ENCODE data around the gene PAK3. TPM values are rescaled to one million over a fixed set of nuclear protein-coding genes. Genes with fewer than 3 reads are reported as not detected.

Gene PAK3
- total and polyA plus RNA-seq, 2 experiments from 2014 or later: 2.4 to 2.9 TPM

DNA sequence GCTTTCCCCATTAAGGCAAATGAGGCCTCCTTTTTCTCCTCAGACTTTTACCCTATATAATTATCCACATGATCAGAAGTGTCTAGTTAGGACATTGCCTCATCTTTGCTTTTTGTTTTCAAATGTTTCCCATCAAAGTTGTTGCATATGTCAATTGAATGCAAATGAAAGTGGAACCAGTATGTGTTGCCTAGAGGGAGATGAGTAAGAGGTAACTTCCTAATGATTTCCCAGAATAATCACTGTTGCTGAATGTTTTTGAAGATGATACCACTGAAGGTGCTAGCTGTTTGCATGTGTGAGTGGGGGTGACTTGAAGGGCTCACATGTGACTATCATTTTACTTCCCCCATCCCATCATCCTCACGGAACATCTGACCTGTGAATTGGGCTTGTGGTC, 33.9 kb downstream of the PAK3 start:
- DNase-seq (ENCODE audit: low spot score): no peak

DNA sequence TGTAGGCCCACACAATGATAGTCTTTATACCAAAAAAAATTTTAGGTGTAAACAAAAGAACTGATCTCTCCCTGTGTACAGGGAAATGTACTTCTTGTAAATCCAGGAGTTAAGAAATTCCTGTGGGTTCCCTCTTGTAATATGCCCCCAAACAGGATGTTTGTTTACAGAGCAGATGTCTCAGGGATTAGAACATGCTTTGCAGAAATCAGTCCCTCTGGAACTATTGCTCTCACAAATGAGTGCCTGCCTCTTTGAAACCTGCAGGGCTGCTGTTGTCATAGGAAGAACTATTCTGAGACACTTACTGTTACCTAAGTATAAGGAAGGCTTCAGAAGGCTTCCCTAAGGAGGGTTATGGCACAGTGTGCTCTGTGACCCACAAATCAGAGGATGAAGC, 35.6 kb downstream of the PAK3 start:
- TF ChIP-seq EZH2phosphoT487 (IDR thresholded peaks at IDR 0.05; ENCODE audit: low read depth, severe bottlenecking, unreplicated experiment) (no peak), EZH2 (IDR thresholded peaks at IDR 0.05; ENCODE audit: borderline replicate concordance) (no peak)
- TF ChIP-seq, protein P1, sequence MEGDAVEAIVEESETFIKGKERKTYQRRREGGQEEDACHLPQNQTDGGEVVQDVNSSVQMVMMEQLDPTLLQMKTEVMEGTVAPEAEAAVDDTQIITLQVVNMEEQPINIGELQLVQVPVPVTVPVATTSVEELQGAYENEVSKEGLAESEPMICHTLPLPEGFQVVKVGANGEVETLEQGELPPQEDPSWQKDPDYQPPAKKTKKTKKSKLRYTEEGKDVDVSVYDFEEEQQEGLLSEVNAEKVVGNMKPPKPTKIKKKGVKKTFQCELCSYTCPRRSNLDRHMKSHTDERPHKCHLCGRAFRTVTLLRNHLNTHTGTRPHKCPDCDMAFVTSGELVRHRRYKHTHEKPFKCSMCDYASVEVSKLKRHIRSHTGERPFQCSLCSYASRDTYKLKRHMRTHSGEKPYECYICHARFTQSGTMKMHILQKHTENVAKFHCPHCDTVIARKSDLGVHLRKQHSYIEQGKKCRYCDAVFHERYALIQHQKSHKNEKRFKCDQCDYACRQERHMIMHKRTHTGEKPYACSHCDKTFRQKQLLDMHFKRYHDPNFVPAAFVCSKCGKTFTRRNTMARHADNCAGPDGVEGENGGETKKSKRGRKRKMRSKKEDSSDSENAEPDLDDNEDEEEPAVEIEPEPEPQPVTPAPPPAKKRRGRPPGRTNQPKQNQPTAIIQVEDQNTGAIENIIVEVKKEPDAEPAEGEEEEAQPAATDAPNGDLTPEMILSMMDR (IDR thresholded peaks at IDR 0.05; ENCODE audit: poor library complexity): no peak
- no peaks in the 10 kb centered on the region for H4K20me1 ChIP-seq (ENCODE audit: insufficient read depth, poor library complexity, severe bottlenecking)
- H3K9me3 ChIP-seq (ENCODE audit: low read depth): no peaks in the 10 kb centered on the region
- no peak overlapping the region for H3K4me3 ChIP-seq
- H3K36me3 ChIP-seq (replicated peaks; ENCODE audit: insufficient read depth, low read depth): no peaks in the 10 kb centered on the region
- no peaks in the 10 kb centered on the region for H3K79me2 ChIP-seq
- H2AFZ ChIP-seq: no peak overlapping the region
- H3K27ac ChIP-seq: no peak overlapping the region
- peak; percentile 5 for DNase-seq (ENCODE audit: low spot score)
- H3K4me1 ChIP-seq (ENCODE audit: insufficient read depth): no peaks in the 10 kb centered on the region
- no peak overlapping the region for H3K4me2 ChIP-seq
- H3K27me3 ChIP-seq: no peaks in the 10 kb centered on the region
- no peaks in the 10 kb centered on the region for H3K9me2 ChIP-seq (replicated peaks; ENCODE audit: insufficient read depth)

More for the DNA sequence above, 33.9 kb downstream of the PAK3 start:
- Histone ChIP-seq H2AFZ (no peak overlapping the region), H3K4me2 (no peak overlapping the region), H3K9me2 (replicated peaks; ENCODE audit: insufficient read depth) (no peaks in the 10 kb centered on the region), H3K4me1 (ENCODE audit: insufficient read depth) (no peaks in the 10 kb centered on the region), H3K4me3 (no peak overlapping the region), H3K9me3 (ENCODE audit: low read depth) (no peaks in the 10 kb centered on the region), H4K20me1 (ENCODE audit: insufficient read depth, poor library complexity, severe bottlenecking) (no peaks in the 10 kb centered on the region), H3K36me3 (replicated peaks; ENCODE audit: insufficient read depth, low read depth) (no peaks in the 10 kb centered on the region), H3K27me3 (no peaks in the 10 kb centered on the region), H3K79me2 (no peaks in the 10 kb centered on the region), H3K27ac (no peak overlapping the region)
- WGBS (ENCODE audit: low lambda C conversion rate, missing lambda C conversion rate): 100% methylated on average over 1 of the region's 1 CpG
- TF ChIP-seq, protein P1 (IDR thresholded peaks at IDR 0.05; ENCODE audit: poor library complexity): no peak
- TF ChIP-seq EZH2phosphoT487 (IDR thresholded peaks at IDR 0.05; ENCODE audit: low read depth, severe bottlenecking, unreplicated experiment): no peak
- no peak for TF ChIP-seq EZH2 (IDR thresholded peaks at IDR 0.05; ENCODE audit: borderline replicate concordance)

DNA sequence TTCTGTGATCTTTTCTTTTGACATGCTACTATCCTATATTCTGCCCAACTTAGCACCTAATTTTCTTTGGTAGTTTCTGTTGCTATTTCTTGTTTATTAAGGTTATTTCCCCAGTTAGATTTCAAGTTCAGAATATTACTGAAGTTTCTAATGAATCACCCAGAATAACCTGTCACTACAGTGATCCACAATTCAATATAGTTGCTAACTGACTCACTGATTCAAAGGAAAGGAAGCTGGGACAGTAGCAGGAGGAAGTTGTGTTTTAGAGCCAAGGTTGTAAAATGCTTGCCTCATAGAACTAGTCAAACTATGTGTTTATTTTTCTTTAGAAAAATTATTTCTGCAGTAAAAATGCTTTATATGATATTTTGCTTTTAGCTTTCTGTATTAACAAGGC, 37.4 kb downstream of the PAK3 start:
- DNase-seq (ENCODE audit: low spot score): no peak
- Histone ChIP-seq H2AFZ (no peak overlapping the region), H3K79me2 (no peaks in the 10 kb centered on the region), H3K27ac (no peak overlapping the region), H3K4me1 (ENCODE audit: insufficient read depth) (no peaks in the 10 kb centered on the region), H3K27me3 (no peaks in the 10 kb centered on the region), H3K4me3 (no peak overlapping the region), H3K9me2 (replicated peaks; ENCODE audit: insufficient read depth) (no peaks in the 10 kb centered on the region), H3K9me3 (ENCODE audit: low read depth) (no peaks in the 10 kb centered on the region), H3K36me3 (replicated peaks; ENCODE audit: insufficient read depth, low read depth) (no peaks in the 10 kb centered on the region), H4K20me1 (ENCODE audit: insufficient read depth, poor library complexity, severe bottlenecking) (no peaks in the 10 kb centered on the region), H3K4me2 (no peak overlapping the region)
- TF ChIP-seq, protein P1 (IDR thresholded peaks at IDR 0.05; ENCODE audit: poor library complexity): no peak
- no peak for TF ChIP-seq EZH2 (IDR thresholded peaks at IDR 0.05; ENCODE audit: borderline replicate concordance)
- TF ChIP-seq EZH2phosphoT487 (IDR thresholded peaks at IDR 0.05; ENCODE audit: low read depth, severe bottlenecking, unreplicated experiment): no peak

DNA sequence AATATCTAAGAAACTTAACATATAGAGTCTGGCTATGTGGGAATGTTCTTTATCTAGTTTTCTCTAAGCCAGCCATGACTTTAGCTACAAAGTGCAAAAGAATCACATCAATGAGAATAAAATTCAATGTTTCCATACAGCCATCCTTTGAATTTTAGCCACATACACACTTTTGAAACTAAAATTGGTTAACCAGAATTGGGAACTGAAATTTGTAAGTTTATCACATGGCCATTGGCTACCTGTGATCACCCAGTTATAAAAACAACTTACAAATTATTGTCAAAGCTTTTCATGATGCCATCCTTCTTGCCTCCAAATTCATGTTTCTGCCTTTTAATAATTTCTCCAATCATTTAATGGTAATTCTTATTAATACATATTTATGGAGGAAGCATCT, 49.9 kb downstream of the PAK3 start:
- TF ChIP-seq EZH2phosphoT487 (IDR thresholded peaks at IDR 0.05; ENCODE audit: low read depth, severe bottlenecking, unreplicated experiment) (no peak), EZH2 (IDR thresholded peaks at IDR 0.05; ENCODE audit: borderline replicate concordance) (no peak)
- TF ChIP-seq, protein P1 (IDR thresholded peaks at IDR 0.05; ENCODE audit: poor library complexity): no peak
- H3K9me3 ChIP-seq (ENCODE audit: low read depth): no peaks in the 10 kb centered on the region
- no peaks in the 10 kb centered on the region for H3K27me3 ChIP-seq
- H3K4me2 ChIP-seq: no peak overlapping the region
- H3K9me2 ChIP-seq (replicated peaks; ENCODE audit: insufficient read depth): no peaks in the 10 kb centered on the region
- no peaks in the 10 kb centered on the region for H3K36me3 ChIP-seq (replicated peaks; ENCODE audit: insufficient read depth, low read depth)
- H3K4me3 ChIP-seq: no peak overlapping the region
- H2AFZ ChIP-seq: no peak overlapping the region
- H4K20me1 ChIP-seq (ENCODE audit: insufficient read depth, poor library complexity, severe bottlenecking): no peaks in the 10 kb centered on the region
- no peaks in the 10 kb centered on the region for H3K79me2 ChIP-seq
- no peak for DNase-seq (ENCODE audit: low spot score)
- H3K27ac ChIP-seq: no peak overlapping the region
- H3K4me1 ChIP-seq (ENCODE audit: insufficient read depth): no peaks in the 10 kb centered on the region
